Esophagus muscularis mucosa (tissue), 3 donors: ENCODE data around the gene CTSS.

Experiments used
- CTCF ChIP-seq, 3 experiments: fragments of 200-600 bp in 2 of 3; fragments of 450-650 bp in 1 of 3; sonication (generic) in 2 of 3; IDR thresholded peaks; one replicate each; pipeline ENCODE4 v1.5.1; 2017 to 2019; ENCODE audit warnings: antibody characterized with exemption in 3 of 3, mild to moderate bottlenecking in 2 of 3, moderate library complexity in 1 of 3
- POLR2A ChIP-seq: fragments of 450-650 bp; IDR thresholded peaks from one replicate; pipeline ENCODE4 v1.6.1; 2017; ENCODE audit warnings: antibody characterized with exemption, moderate library complexity, mild to moderate bottlenecking, low read depth
- POLR2AphosphoS5 ChIP-seq, 2 donors: sonication (generic); formaldehyde crosslinking; IDR thresholded peaks; one replicate each; pipeline ENCODE4 v1.6.1; 2017; ENCODE audit warnings: antibody characterized with exemption in 2 of 2

GRCh38 chr1:150751443-150751842, 14.1 kb downstream of the CTSS start:
- TF ChIP-seq CTCF (IDR thresholded peaks at IDR 0.05) (no peak), POLR2AphosphoS5 (IDR thresholded peaks at IDR 0.05) (no peak), POLR2A (no peak)
